IMR-90 (cell line): ENCODE results near the gene PRMT5. TPM values are rescaled to one million over a fixed set of nuclear protein-coding genes. Genes with fewer than 3 reads are reported as not detected.
A peak's percentile ranks its signal among the peaks of the same experiment; 100 is the strongest.

ENCODE experiments used
- ATAC-seq: fragments of 200-7000 bp; cut with Tn5 transposase; 2 replicates; pipeline ENCODE4 v1.9.1; 2020; ENCODE audit warnings: low read depth, mild to moderate bottlenecking, moderate library complexity
- BruUV-seq: library from RNA; stranded (reverse); fragments of 400-500 nt; replicated peaks from 2 replicates; lab custom pipeline; 2021; lab: Mats Ljungman, UMichigan
- CTCF ChIA-PET: fragments of 300-600 bp; formaldehyde crosslinking; extraction: SDS; loops from one replicate; lab custom pipeline; 2021; ENCODE audit warnings: antibody characterized with exemption; lab: Yijun Ruan, JAX
- POLR2A ChIA-PET: fragments of 300-600 bp; sonication (Branson Sonifier 250); formaldehyde crosslinking; loops from one replicate; lab custom pipeline; 2022; ENCODE audit warnings: antibody characterized with exemption; ENCODE audit not compliant: unreplicated experiment; lab: Charles Lee
- DNase-seq: peaks from one replicate; pipeline ENCODE4 v3.0.0; 2013
- H2AFZ ChIP-seq: replicated peaks from 2 replicates; pipeline ENCODE3; 2013; ENCODE audit warnings: low read length, mild to moderate bottlenecking; ENCODE audit not compliant: poor library complexity
- H2AK5ac ChIP-seq: 2 replicates; pipeline ENCODE4 v1.6.1; 2013; ENCODE audit warnings: low read depth, low read length, inconsistent platforms
- H2AK9ac ChIP-seq: replicated peaks from 2 replicates; pipeline ENCODE3; 2013; ENCODE audit warnings: mild to moderate bottlenecking, low read depth, low read length, moderate library complexity; ENCODE audit not compliant: poor library complexity
- H2BK120ac ChIP-seq: 2 replicates; pipeline ENCODE4 v1.6.1; 2013; ENCODE audit warnings: low read depth, low read length, inconsistent platforms
- H2BK15ac ChIP-seq: 3 replicates; pipeline ENCODE4 v1.6.1; 2013; ENCODE audit warnings: low read depth, low read length, inconsistent platforms
- H2BK20ac ChIP-seq: 2 replicates; pipeline ENCODE4 v1.6.1; 2013; ENCODE audit warnings: low read depth, mild to moderate bottlenecking, inconsistent platforms, low read length, moderate library complexity
- H2BK5ac ChIP-seq: 2 replicates; pipeline ENCODE4 v1.6.1; 2013; ENCODE audit warnings: mild to moderate bottlenecking, low read depth, low read length, inconsistent platforms; ENCODE audit not compliant: poor library complexity, severe bottlenecking
- H3K14ac ChIP-seq: replicated peaks from 2 replicates; pipeline ENCODE4 v1.6.1; 2013; ENCODE audit warnings: low read depth, low read length, inconsistent platforms
- H3K18ac ChIP-seq: 2 replicates; pipeline ENCODE4 v1.6.1; 2013; ENCODE audit warnings: low read depth, low read length, control low read depth
- H3K23ac ChIP-seq: 2 replicates; pipeline ENCODE4 v1.6.1; 2013; ENCODE audit warnings: low read depth, low read length, inconsistent platforms
- H3K27ac ChIP-seq: 2 replicates; pipeline ENCODE4 v1.5.1; 2013; ENCODE audit warnings: mild to moderate bottlenecking, control low read depth, low read length; ENCODE audit not compliant: insufficient read depth
- H3K27me3 ChIP-seq: 2 replicates; pipeline ENCODE4 v1.6.1; 2013; ENCODE audit warnings: low read length; ENCODE audit not compliant: control insufficient read depth, insufficient read depth
- H3K36me3 ChIP-seq: 2 replicates; pipeline ENCODE4 v1.6.1; 2013; ENCODE audit warnings: low read length, mixed read lengths; ENCODE audit not compliant: control insufficient read depth, insufficient read depth
- H3K4ac ChIP-seq: 2 replicates; pipeline ENCODE4 v1.6.1; 2013; ENCODE audit warnings: low read depth, low read length, inconsistent platforms
- H3K4me1 ChIP-seq: 2 replicates; pipeline ENCODE4 v1.6.1; 2013; ENCODE audit warnings: low read length, mixed read lengths; ENCODE audit not compliant: control insufficient read depth, insufficient read depth
- H3K4me2 ChIP-seq: 2 replicates; pipeline ENCODE4 v1.6.1; 2013; ENCODE audit warnings: low read depth, mild to moderate bottlenecking, control low read depth, low read length, moderate library complexity
- H3K4me3 ChIP-seq: 2 replicates; pipeline ENCODE4 v1.5.1; 2013; ENCODE audit warnings: low read depth, mild to moderate bottlenecking, control low read depth, low read length, moderate library complexity; ENCODE audit not compliant: insufficient read depth
- H3K56ac ChIP-seq: 2 replicates; pipeline ENCODE4 v1.6.1; 2013; ENCODE audit warnings: low read length, inconsistent platforms; ENCODE audit not compliant: insufficient read depth; ENCODE audit errors: extremely low read depth
- H3K79me1 ChIP-seq, 2 experiments: 2 replicates each; pipeline ENCODE4 v1.6.1; 2013; ENCODE audit warnings: low read length in 2 of 2, inconsistent platforms in 1 of 2, low read depth in 1 of 2
- H3K9ac ChIP-seq: 2 replicates; pipeline ENCODE4 v1.6.1; 2013; ENCODE audit warnings: low read depth, low read length, control low read depth
- H3K9me1 ChIP-seq: 2 replicates; pipeline ENCODE4 v1.6.1; 2013; ENCODE audit warnings: low read length, inconsistent platforms; ENCODE audit not compliant: insufficient read depth
- H3K9me3 ChIP-seq: 2 replicates; pipeline ENCODE4 v1.6.1; 2013; ENCODE audit warnings: low read length; ENCODE audit not compliant: control insufficient read depth, insufficient read depth
- H4K20me1 ChIP-seq: 2 replicates; pipeline ENCODE4 v1.6.1; 2013; ENCODE audit warnings: low read length, inconsistent platforms; ENCODE audit not compliant: insufficient read depth
- H4K5ac ChIP-seq: 2 replicates; pipeline ENCODE4 v1.6.1; 2013; ENCODE audit warnings: mild to moderate bottlenecking, low read depth, low read length, control low read depth
- H4K8ac ChIP-seq, 2 experiments: 2 replicates each; pipeline ENCODE4 v1.6.1; 2013; ENCODE audit warnings: low read depth in 2 of 2, low read length in 2 of 2, control low read depth in 1 of 2, inconsistent platforms in 1 of 2
- H4K91ac ChIP-seq: 2 replicates; pipeline ENCODE4 v1.6.1; 2013; ENCODE audit warnings: low read depth, low read length, inconsistent platforms; ENCODE audit not compliant: insufficient read depth
- BHLHE40 ChIP-seq: fragments of 150-350 bp; IDR thresholded peaks from 2 replicates; pipeline ENCODE4 v1.6.1; 2016; ENCODE audit warnings: mild to moderate bottlenecking, low read depth, low read length
- RFX5 ChIP-seq: IDR thresholded peaks from 2 replicates; pipeline ENCODE4 v1.8.0; 2012; ENCODE audit warnings: low read depth, mild to moderate bottlenecking, low read length, moderate library complexity
- WGBS, 2 experiments: methylation state at CpG; one replicate each; pipeline versions ENCODE4 v1.1.5 to v1.1.7; 2013; ENCODE audit warnings: missing lambda C conversion rate in 2 of 2; ENCODE audit not compliant: insufficient read length in 1 of 2; ENCODE audit errors: extremely low coverage in 2 of 2; 5-methylcytosine and 5-hydroxymethylcytosine counted together
- dilution Hi-C: fragments of 300-500 bp; cut with HindIII; formaldehyde crosslinking; loops from one replicate; pipeline ENCODE4 v1.14.3; 2018; ENCODE audit warnings: low sequenced_read_pairs; ENCODE audit not compliant: unreplicated experiment
- in situ Hi-C: fragments of 300-500 bp; cut with MboI; formaldehyde crosslinking; loops from 3 replicates; pipeline ENCODE4 v1.14.3; 2019; ENCODE audit warnings: low sequenced_read_pairs, inconsistent platforms, mixed read lengths
- intact Hi-C: fragments of 100-400 bp; cut with micrococcal nuclease; formaldehyde crosslinking; loops from 2 replicates; pipeline ENCODE4 v1.10.0; 2022
- polyA plus RNA-seq, 3 experiments: library from polyadenylated mRNA; depleted of rRNA; stranded (reverse); fragments of >200 nt; gene quantifications; 2 replicates each; pipeline ENCODE4 v1.2.3, GENCODE V29; 2012; ENCODE audit warnings: low replicate concordance in 1 of 3
- total RNA-seq: library from RNA; depleted of rRNA; stranded (reverse); fragments of >200 nt; gene quantifications from 2 replicates; pipeline ENCODE4 v1.2.3, GENCODE V29; 2012

PRMT5 gene
- total and polyA plus RNA-seq, 2 of the 4 experiments (the other 2 are of a cell fraction), result 99.3 to 136 TPM

- ATAC-seq, result no peak
- peak overlapping the region; percentile 87 for H3K9ac ChIP-seq
- no peaks in the 10 kb centered on the region for H3K9me3 ChIP-seq
- peaks cover 5% of the 10 kb centered on the region for H3K36me3 ChIP-seq
- H3K27ac ChIP-seq, result peak overlapping the region; percentile 80
- H3K4me3 ChIP-seq, result peak overlapping the region; percentile 68
- H2BK5ac ChIP-seq, result peak overlapping the region; percentile 52
- H3K79me1 ChIP-seq, result peaks cover 6 to 12% of the 10 kb centered on the region in 2 experiments; a peak in 3 of 4 replicates
- H3K27me3 ChIP-seq, result no peaks in the 10 kb centered on the region
- H2AFZ ChIP-seq, result peak overlapping the region; percentile 91
- ChIA-PET POLR2A (interaction anchor here (0.6 kb wide), 1 partner anchor 38 kb away, joined by 9 read pairs; no protein-coding TSS in a partner anchor), CTCF (interaction anchor here (0.8 to 2.4 kb wide), 2 partner anchors 26 to 399 kb away, joined by 3 to 13 read pairs; partner anchors contain the start of gene PRMT5)
- 0 out of 2 replicates have a peak overlapping the region, but pooled peaks have one; percentile 3 for H4K91ac ChIP-seq
- H2AK9ac ChIP-seq, result no peak overlapping the region
- 28% methylated on average over 7 of the region's 19 CpGs; no CpG with 5 or more reads in 1 of the 2 experiments for WGBS, 2 experiments
- peak overlapping the region; percentile 91 for H3K4me2 ChIP-seq
- H4K8ac ChIP-seq, result peak overlapping the region; percentile 67 to 76; a peak in 3 of 4 replicates
- H3K9me1 ChIP-seq, result peaks cover 9% of the 10 kb centered on the region
- peak overlapping the region; percentile 8 for H3K4ac ChIP-seq
- peak; percentile 44; the same call in 1 of the 2 replicates for TF ChIP-seq BHLHE40
- TF ChIP-seq RFX5, result no peak
- H4K20me1 ChIP-seq, result no peaks in the 10 kb centered on the region
- peaks cover 5% of the 10 kb centered on the region for H3K4me1 ChIP-seq
- H3K14ac ChIP-seq, result peak overlapping the region; percentile 46
- H3K18ac ChIP-seq, result peak overlapping the region; percentile 57; the same call in 1 of the 2 replicates
- DNase-seq, result no peak
- intact Hi-C loops (loop anchor here (2.0 kb wide), 1 partner anchor 25 kb away; no protein-coding TSS in a partner anchor), dilution Hi-C loops (no loop called here), in situ Hi-C loops (no loop called here)
- H3K23ac ChIP-seq, result peak overlapping the region; percentile 75
- peak overlapping the region; percentile 83 for H2AK5ac ChIP-seq
- H2BK120ac ChIP-seq, result 0 out of 2 replicates have a peak overlapping the region, but pooled peaks have one; percentile 1
- H2BK20ac ChIP-seq, result no peak overlapping the region
- peak overlapping the region; percentile 89; the same call in 1 of the 2 replicates for H3K56ac ChIP-seq
- H2BK15ac ChIP-seq, result no peak overlapping the region
- peak overlapping the region; percentile 29 for H4K5ac ChIP-seq
- no TSS peak for BruUV-seq
Observed at GRCh38 chr14:22955702-22956569, 26.8 kb upstream of the PRMT5 start.
